HepG2 (cell line): ENCODE data around the gene SLC16A3. TPM values are rescaled to one million over a fixed set of nuclear protein-coding genes. Genes with fewer than 3 reads are reported as not detected.

Source experiments
- ARID2 ChIP-seq: sonication (generic); formaldehyde crosslinking; IDR thresholded peaks from 2 replicates; pipeline ENCODE4 v1.8.1; 2022; ENCODE audit warnings: mild to moderate bottlenecking, missing genetic modification reagents, borderline replicate concordance
- BCL6 ChIP-seq: IDR thresholded peaks from 2 replicates; pipeline ENCODE4 v1.6.1; 2016; ENCODE audit warnings: missing genetic modification reagents, missing compliant biosample characterization
- BRCA1 ChIP-seq: sonication (generic); formaldehyde crosslinking; IDR thresholded peaks from 2 replicates; pipeline ENCODE4 v1.4.0; 2020; ENCODE audit warnings: missing genetic modification reagents
- CREM ChIP-seq, 2 experiments: sonication (generic) in 1 of 2; formaldehyde crosslinking in 1 of 2; IDR thresholded peaks; 2 replicates each; pipeline versions ENCODE4 v1.4.0 to v1.6.1; 2016 to 2020; ENCODE audit warnings: antibody characterized with exemption in 1 of 2, mild to moderate bottlenecking in 1 of 2, missing genetic modification reagents in 1 of 2
- GFI1 ChIP-seq: sonication (generic); formaldehyde crosslinking; IDR thresholded peaks from 2 replicates; pipeline ENCODE4 v1.5.0; 2020; ENCODE audit warnings: missing genetic modification reagents, mild to moderate bottlenecking, borderline replicate concordance
- NFKBIZ ChIP-seq: IDR thresholded peaks from 2 replicates; pipeline ENCODE4 v1.6.1; 2018; ENCODE audit warnings: missing genetic modification reagents, missing compliant biosample characterization
- RELA ChIP-seq: sonication (generic); formaldehyde crosslinking; IDR thresholded peaks from 2 replicates; pipeline ENCODE4 v1.4.0; 2020; ENCODE audit warnings: missing genetic modification reagents
- SOX6 ChIP-seq, 2 experiments: fragments of 450-650 bp in 1 of 2; sonication (generic) in 1 of 2; formaldehyde crosslinking in 1 of 2; IDR thresholded peaks; 2 replicates each; pipeline versions ENCODE4 v1.4.0 to v1.6.1; 2017 to 2020; ENCODE audit warnings: antibody characterized with exemption in 1 of 2, mild to moderate bottlenecking in 1 of 2, missing genetic modification reagents in 1 of 2
- U2AF2 ChIP-seq: fragments of 200-400 bp; formaldehyde crosslinking; IDR thresholded peaks from 2 replicates; pipeline ENCODE4 v1.6.1; 2017; ENCODE audit warnings: low read depth, mild to moderate bottlenecking, low read length
- ZFAT ChIP-seq: sonication (generic); formaldehyde crosslinking; conservative IDR thresholded peaks from 2 replicates; pipeline ENCODE4 v1.8.1; 2023; ENCODE audit warnings: missing genetic modification reagents, inconsistent platforms
- ZNF496 ChIP-seq: sonication (generic); formaldehyde crosslinking; IDR thresholded peaks from 2 replicates; pipeline ENCODE4 v1.8.1; 2023; ENCODE audit warnings: mild to moderate bottlenecking, moderate library complexity, missing genetic modification reagents; ENCODE audit not compliant: insufficient replicate concordance
- ZNF546 ChIP-seq: sonication (generic); formaldehyde crosslinking; conservative IDR thresholded peaks from 2 replicates; pipeline ENCODE4 v1.8.1; 2023; ENCODE audit warnings: mild to moderate bottlenecking, missing genetic modification reagents
- ZNF605 ChIP-seq: sonication (generic); formaldehyde crosslinking; IDR thresholded peaks from 2 replicates; pipeline ENCODE4 v1.8.0; 2022; ENCODE audit warnings: mild to moderate bottlenecking, missing genetic modification reagents
- polyA plus RNA-seq, 8 experiments: library from polyadenylated mRNA; depleted of rRNA in 3 of 8; stranded (reverse) in 7 of 8; unstranded in 1 of 8; fragments of >200 nt; fragmentation: Illumina TruSeq in 4 of 8; extraction: Trizol in 4 of 8; gene quantifications; 2 replicates each; pipeline versions ENCODE4 v1.2.1 to v1.2.3, GENCODE V29; 2011 to 2016; ENCODE audit warnings: low read depth in 4 of 8, missing spikeins in 1 of 8, mixed read lengths in 1 of 8; ENCODE audit not compliant: insufficient read depth in 1 of 8
- total RNA-seq, 5 experiments: library from RNA; depleted of rRNA; stranded (reverse); fragments of >200 nt; fragmentation: Illumina TruSeq; extraction: Trizol; gene quantifications; 2 replicates each; pipeline ENCODE4 v1.2.3, GENCODE V29; 2016; ENCODE audit warnings: low read depth in 1 of 5
- TF ChIP-seq, protein P1 (sequence below): sonication (generic); formaldehyde crosslinking; IDR thresholded peaks from 2 replicates; pipeline ENCODE4 v1.4.0; 2020; ENCODE audit warnings: missing genetic modification reagents
- TF ChIP-seq, protein P2 (sequence below): sonication (generic); formaldehyde crosslinking; IDR thresholded peaks from 2 replicates; pipeline ENCODE4 v1.5.0; 2020; ENCODE audit warnings: missing genetic modification reagents
- TF ChIP-seq, protein P3 (sequence below): sonication (generic); formaldehyde crosslinking; IDR thresholded peaks from 2 replicates; pipeline ENCODE4 v1.9.0; 2022; ENCODE audit warnings: low read depth, missing genetic modification reagents
- TF ChIP-seq, protein P4 (sequence below): sonication (generic); formaldehyde crosslinking; IDR thresholded peaks from 2 replicates; pipeline ENCODE4 v1.4.0; 2020; ENCODE audit warnings: missing genetic modification reagents

SLC16A3 gene
- total and polyA plus RNA-seq, 2 of the 13 experiments (the other 11 are each of a cell fraction or from before 2014, with no cell fraction given), result 242 to 349 TPM

GRCh38 chr17:82287868-82288801 is 59.3 kb downstream of the SLC16A3 start (continued):
- TF ChIP-seq, protein P1, sequence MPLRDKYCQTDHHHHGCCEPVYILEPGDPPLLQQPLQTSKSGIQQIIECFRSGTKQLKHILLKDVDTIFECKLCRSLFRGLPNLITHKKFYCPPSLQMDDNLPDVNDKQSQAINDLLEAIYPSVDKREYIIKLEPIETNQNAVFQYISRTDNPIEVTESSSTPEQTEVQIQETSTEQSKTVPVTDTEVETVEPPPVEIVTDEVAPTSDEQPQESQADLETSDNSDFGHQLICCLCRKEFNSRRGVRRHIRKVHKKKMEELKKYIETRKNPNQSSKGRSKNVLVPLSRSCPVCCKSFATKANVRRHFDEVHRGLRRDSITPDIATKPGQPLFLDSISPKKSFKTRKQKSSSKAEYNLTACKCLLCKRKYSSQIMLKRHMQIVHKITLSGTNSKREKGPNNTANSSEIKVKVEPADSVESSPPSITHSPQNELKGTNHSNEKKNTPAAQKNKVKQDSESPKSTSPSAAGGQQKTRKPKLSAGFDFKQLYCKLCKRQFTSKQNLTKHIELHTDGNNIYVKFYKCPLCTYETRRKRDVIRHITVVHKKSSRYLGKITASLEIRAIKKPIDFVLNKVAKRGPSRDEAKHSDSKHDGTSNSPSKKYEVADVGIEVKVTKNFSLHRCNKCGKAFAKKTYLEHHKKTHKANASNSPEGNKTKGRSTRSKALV (CRISPR knock-in tag), result 0 out of 2 replicates have a peak, but pooled peaks have one; percentile 27
- TF ChIP-seq ZFAT (CRISPR knock-in tag), result no peak
- peak; percentile 86; the same call in 1 of the 2 replicates for TF ChIP-seq NFKBIZ (CRISPR knock-in tag)
- peak; percentile 95 for TF ChIP-seq BCL6 (CRISPR knock-in tag)
- TF ChIP-seq ZNF605 (CRISPR knock-in tag), result peak; percentile 12; the same call in 1 of the 2 replicates
- TF ChIP-seq RELA (CRISPR knock-in tag), result no peak; the same call in 1 of the 2 replicates
- no peak for TF ChIP-seq ZNF496 (CRISPR knock-in tag)
- TF ChIP-seq GFI1 (CRISPR knock-in tag), result peak; percentile 61; the same call in 1 of the 2 replicates
- TF ChIP-seq, protein P2, sequence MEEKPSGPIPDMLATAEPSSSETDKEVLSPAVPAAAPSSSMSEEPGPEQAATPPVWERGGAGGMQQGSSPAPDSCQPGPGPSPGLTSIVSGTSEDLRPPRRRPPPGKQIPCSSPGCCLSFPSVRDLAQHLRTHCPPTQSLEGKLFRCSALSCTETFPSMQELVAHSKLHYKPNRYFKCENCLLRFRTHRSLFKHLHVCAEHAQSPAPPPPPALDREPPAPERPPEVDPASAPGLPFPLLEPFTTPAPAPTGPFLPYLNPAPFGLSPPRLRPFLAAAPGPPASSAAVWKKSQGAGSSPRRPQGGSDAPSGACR, result peak; percentile 93
- TF ChIP-seq ZNF546 (CRISPR knock-in tag), result no peak; the same call in none of the 2 replicates
- TF ChIP-seq CREM (IDR thresholded peaks at IDR 0.05), result peak; percentile 76
- no peak for TF ChIP-seq CREM (CRISPR knock-in tag; IDR thresholded peaks at IDR 0.05)
- no peak for TF ChIP-seq ARID2 (CRISPR knock-in tag)
- no peak for TF ChIP-seq U2AF2
- TF ChIP-seq SOX6 (IDR thresholded peaks at IDR 0.05), result no peak
- peak; percentile 98 for TF ChIP-seq SOX6 (CRISPR knock-in tag; IDR thresholded peaks at IDR 0.05)
- TF ChIP-seq, protein P3, sequence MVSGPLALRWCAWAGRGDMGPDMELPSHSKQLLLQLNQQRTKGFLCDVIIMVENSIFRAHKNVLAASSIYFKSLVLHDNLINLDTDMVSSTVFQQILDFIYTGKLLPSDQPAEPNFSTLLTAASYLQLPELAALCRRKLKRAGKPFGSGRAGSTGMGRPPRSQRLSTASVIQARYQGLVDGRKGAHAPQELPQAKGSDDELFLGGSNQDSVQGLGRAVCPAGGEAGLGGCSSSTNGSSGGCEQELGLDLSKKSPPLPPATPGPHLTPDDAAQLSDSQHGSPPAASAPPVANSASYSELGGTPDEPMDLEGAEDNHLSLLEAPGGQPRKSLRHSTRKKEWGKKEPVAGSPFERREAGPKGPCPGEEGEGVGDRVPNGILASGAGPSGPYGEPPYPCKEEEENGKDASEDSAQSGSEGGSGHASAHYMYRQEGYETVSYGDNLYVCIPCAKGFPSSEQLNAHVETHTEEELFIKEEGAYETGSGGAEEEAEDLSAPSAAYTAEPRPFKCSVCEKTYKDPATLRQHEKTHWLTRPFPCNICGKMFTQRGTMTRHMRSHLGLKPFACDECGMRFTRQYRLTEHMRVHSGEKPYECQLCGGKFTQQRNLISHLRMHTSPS, result no peak
- TF ChIP-seq, protein P4, sequence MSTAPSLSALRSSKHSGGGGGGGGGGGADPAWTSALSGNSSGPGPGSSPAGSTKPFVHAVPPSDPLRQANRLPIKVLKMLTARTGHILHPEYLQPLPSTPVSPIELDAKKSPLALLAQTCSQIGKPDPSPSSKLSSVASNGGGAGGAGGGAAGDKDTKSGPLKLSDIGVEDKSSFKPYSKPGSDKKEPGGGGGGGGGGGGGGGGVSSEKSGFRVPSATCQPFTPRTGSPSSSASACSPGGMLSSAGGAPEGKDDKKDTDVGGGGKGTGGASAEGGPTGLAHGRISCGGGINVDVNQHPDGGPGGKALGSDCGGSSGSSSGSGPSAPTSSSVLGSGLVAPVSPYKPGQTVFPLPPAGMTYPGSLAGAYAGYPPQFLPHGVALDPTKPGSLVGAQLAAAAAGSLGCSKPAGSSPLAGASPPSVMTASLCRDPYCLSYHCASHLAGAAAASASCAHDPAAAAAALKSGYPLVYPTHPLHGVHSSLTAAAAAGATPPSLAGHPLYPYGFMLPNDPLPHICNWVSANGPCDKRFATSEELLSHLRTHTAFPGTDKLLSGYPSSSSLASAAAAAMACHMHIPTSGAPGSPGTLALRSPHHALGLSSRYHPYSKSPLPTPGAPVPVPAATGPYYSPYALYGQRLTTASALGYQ (CRISPR knock-in tag), result no peak; the same call in 1 of the 2 replicates
- no peak for TF ChIP-seq BRCA1
